ENCODE results near the gene MTRR.

The MTRR gene

DNA sequence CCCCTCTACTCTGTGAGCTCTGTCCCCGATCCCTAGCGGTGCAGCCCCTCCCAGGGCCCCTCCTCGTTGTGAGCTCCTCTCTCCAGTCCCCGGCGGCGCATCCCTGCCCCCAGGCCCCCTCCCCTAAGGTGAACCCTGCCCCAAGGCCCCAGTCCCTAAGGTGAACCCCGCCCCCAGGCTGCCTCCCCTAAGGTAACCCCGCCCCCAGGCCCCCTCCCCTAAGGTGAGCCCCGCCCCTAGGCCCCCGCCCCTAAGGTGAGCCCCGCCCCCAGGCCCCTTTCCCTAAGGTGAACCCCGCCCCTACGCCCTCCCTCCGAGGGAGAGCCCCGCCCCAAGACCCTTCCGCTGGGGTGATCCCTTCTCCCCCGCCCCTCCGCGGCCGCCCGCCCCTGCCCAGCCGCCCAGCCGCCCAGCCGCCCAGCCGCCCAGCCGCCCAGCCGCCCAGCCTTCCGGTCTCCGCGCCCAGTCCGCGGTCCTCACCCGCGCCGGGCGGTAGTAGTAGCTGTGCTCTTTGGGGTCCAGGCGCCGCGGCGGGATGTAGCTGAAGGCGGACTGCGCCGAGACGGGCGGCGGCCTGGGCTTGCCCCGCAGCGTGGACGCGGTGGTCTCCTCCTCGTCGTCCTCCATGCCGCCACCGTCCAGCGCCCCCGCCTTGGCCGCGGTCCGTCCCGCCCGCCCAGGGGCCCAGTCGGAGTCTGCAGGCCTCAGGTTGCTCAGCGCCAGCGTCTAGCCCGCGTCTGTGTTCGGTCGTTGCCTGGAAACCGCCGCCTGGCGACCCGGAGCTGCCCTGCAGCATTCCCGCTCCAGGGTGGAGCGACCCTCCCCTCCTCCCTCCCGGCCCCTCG is 18.3 kb upstream of the MTRR start, which contains the start of gene CFAP90 (continued):
- TF ChIP-seq, protein P1, sequence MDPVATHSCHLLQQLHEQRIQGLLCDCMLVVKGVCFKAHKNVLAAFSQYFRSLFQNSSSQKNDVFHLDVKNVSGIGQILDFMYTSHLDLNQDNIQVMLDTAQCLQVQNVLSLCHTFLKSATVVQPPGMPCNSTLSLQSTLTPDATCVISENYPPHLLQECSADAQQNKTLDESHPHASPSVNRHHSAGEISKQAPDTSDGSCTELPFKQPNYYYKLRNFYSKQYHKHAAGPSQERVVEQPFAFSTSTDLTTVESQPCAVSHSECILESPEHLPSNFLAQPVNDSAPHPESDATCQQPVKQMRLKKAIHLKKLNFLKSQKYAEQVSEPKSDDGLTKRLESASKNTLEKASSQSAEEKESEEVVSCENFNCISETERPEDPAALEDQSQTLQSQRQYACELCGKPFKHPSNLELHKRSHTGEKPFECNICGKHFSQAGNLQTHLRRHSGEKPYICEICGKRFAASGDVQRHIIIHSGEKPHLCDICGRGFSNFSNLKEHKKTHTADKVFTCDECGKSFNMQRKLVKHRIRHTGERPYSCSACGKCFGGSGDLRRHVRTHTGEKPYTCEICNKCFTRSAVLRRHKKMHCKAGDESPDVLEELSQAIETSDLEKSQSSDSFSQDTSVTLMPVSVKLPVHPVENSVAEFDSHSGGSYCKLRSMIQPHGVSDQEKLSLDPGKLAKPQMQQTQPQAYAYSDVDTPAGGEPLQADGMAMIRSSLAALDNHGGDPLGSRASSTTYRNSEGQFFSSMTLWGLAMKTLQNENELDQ (tag by site-specific recombination; IDR thresholded peaks at IDR 0.05; ENCODE audit: low read depth): no peak
- peak; percentile 5; the same call in 1 of the 2 replicates for TF ChIP-seq ZBTB48 (tag by site-specific recombination; IDR thresholded peaks at IDR 0.05)
- TF ChIP-seq, protein P2, sequence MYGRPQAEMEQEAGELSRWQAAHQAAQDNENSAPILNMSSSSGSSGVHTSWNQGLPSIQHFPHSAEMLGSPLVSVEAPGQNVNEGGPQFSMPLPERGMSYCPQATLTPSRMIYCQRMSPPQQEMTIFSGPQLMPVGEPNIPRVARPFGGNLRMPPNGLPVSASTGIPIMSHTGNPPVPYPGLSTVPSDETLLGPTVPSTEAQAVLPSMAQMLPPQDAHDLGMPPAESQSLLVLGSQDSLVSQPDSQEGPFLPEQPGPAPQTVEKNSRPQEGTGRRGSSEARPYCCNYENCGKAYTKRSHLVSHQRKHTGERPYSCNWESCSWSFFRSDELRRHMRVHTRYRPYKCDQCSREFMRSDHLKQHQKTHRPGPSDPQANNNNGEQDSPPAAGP (tag by site-specific recombination; IDR thresholded peaks at IDR 0.05): peak; percentile 40; the same call in 1 of the 2 replicates
- TF ChIP-seq ZNF394 (tag by site-specific recombination; IDR thresholded peaks at IDR 0.05; ENCODE audit: borderline replicate concordance): 0 out of 2 replicates have a peak, but pooled peaks have one; percentile 26
- peak; percentile 88 for TF ChIP-seq ZNF677 (tag by site-specific recombination; IDR thresholded peaks at IDR 0.05)
- TF ChIP-seq ZXDB (tag by site-specific recombination; IDR thresholded peaks at IDR 0.05): 0 out of 2 replicates have a peak, but pooled peaks have one; percentile 17
- peak; percentile 63; the same call in 1 of the 2 replicates for TF ChIP-seq ZSCAN30 (tag by site-specific recombination; IDR thresholded peaks at IDR 0.05)
- 0 out of 2 replicates have a peak, but pooled peaks have one; percentile 13 for TF ChIP-seq ZNF121 (tag by site-specific recombination; IDR thresholded peaks at IDR 0.05)
- TF ChIP-seq, protein P3, sequence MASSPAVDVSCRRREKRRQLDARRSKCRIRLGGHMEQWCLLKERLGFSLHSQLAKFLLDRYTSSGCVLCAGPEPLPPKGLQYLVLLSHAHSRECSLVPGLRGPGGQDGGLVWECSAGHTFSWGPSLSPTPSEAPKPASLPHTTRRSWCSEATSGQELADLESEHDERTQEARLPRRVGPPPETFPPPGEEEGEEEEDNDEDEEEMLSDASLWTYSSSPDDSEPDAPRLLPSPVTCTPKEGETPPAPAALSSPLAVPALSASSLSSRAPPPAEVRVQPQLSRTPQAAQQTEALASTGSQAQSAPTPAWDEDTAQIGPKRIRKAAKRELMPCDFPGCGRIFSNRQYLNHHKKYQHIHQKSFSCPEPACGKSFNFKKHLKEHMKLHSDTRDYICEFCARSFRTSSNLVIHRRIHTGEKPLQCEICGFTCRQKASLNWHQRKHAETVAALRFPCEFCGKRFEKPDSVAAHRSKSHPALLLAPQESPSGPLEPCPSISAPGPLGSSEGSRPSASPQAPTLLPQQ (tag by site-specific recombination; IDR thresholded peaks at IDR 0.05): 0 out of 2 replicates have a peak, but pooled peaks have one; percentile 33
- TF ChIP-seq, protein P4, sequence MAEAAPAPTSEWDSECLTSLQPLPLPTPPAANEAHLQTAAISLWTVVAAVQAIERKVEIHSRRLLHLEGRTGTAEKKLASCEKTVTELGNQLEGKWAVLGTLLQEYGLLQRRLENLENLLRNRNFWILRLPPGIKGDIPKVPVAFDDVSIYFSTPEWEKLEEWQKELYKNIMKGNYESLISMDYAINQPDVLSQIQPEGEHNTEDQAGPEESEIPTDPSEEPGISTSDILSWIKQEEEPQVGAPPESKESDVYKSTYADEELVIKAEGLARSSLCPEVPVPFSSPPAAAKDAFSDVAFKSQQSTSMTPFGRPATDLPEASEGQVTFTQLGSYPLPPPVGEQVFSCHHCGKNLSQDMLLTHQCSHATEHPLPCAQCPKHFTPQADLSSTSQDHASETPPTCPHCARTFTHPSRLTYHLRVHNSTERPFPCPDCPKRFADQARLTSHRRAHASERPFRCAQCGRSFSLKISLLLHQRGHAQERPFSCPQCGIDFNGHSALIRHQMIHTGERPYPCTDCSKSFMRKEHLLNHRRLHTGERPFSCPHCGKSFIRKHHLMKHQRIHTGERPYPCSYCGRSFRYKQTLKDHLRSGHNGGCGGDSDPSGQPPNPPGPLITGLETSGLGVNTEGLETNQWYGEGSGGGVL (tag by site-specific recombination; IDR thresholded peaks at IDR 0.05): 0 out of 2 replicates have a peak, but pooled peaks have one; percentile 20
- TF ChIP-seq, protein P5, sequence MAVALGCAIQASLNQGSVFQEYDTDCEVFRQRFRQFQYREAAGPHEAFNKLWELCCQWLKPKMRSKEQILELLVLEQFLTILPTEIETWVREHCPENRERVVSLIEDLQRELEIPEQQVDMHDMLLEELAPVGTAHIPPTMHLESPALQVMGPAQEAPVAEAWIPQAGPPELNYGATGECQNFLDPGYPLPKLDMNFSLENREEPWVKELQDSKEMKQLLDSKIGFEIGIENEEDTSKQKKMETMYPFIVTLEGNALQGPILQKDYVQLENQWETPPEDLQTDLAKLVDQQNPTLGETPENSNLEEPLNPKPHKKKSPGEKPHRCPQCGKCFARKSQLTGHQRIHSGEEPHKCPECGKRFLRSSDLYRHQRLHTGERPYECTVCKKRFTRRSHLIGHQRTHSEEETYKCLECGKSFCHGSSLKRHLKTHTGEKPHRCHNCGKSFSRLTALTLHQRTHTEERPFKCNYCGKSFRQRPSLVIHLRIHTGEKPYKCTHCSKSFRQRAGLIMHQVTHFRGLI (tag by site-specific recombination; IDR thresholded peaks at IDR 0.05): peak; percentile 89
- TF ChIP-seq ZEB2 (tag by site-specific recombination; IDR thresholded peaks at IDR 0.05): no peak
- peak; percentile 39; the same call in 1 of the 2 replicates for TF ChIP-seq ZNF600 (tag by site-specific recombination; IDR thresholded peaks at IDR 0.05)
- peak; percentile 90 for TF ChIP-seq ZBTB8A (tag by site-specific recombination; IDR thresholded peaks at IDR 0.05)
- TF ChIP-seq ZNF777 (tag by site-specific recombination; IDR thresholded peaks at IDR 0.05; ENCODE audit: borderline replicate concordance): 0 out of 2 replicates have a peak, but pooled peaks have one; percentile 51
- TF ChIP-seq KLF7 (tag by site-specific recombination; IDR thresholded peaks at IDR 0.05; ENCODE audit: borderline replicate concordance): 0 out of 2 replicates have a peak, but pooled peaks have one; percentile 18
- TF ChIP-seq ZBTB17 (tag by site-specific recombination; IDR thresholded peaks at IDR 0.05): peak; percentile 38; the same call in 1 of the 2 replicates
- peak; percentile 31; the same call in 1 of the 2 replicates for TF ChIP-seq ZBTB20 (tag by site-specific recombination; IDR thresholded peaks at IDR 0.05)
- TF ChIP-seq ZNF2 (tag by site-specific recombination; IDR thresholded peaks at IDR 0.05): 0 out of 2 replicates have a peak, but pooled peaks have one; percentile 58
- TF ChIP-seq REPIN1 (tag by site-specific recombination; IDR thresholded peaks at IDR 0.05; ENCODE audit: low read depth): peak; percentile 74; the same call in 1 of the 2 replicates
- 0 out of 2 replicates have a peak, but pooled peaks have one; percentile 32 for TF ChIP-seq YY1 (tag by site-specific recombination; IDR thresholded peaks at IDR 0.05)
- TF ChIP-seq ZNF48 (tag by site-specific recombination; IDR thresholded peaks at IDR 0.05): no peak
- no peak; the same call in 1 of the 2 replicates for TF ChIP-seq SCRT2 (tag by site-specific recombination; IDR thresholded peaks at IDR 0.05)

All from HEK293 (cell line).